Neuron (in vitro differentiated cells): Measurements from ENCODE around the gene PHTF2.
"Not testable (repeated sequence)": the region's sequence is repeated elsewhere in the genome, so short reads cannot be mapped to it uniquely, and the experiment has no call there.

Source experiments
- H2AFZ ChIP-seq: one replicate; pipeline ENCODE4 v1.6.1; 2013; ENCODE audit warnings: low read depth, mild to moderate bottlenecking, inconsistent platforms, low read length, moderate library complexity
- H3K27me3 ChIP-seq: one replicate; pipeline ENCODE4 v1.6.1; 2013; ENCODE audit warnings: low read length; ENCODE audit not compliant: insufficient read depth
- H3K36me3 ChIP-seq: one replicate; pipeline ENCODE4 v1.6.1; 2013; ENCODE audit warnings: low read length; ENCODE audit not compliant: insufficient read depth
- H3K4me1 ChIP-seq: one replicate; pipeline ENCODE4 v1.6.1; 2013; ENCODE audit warnings: low read length; ENCODE audit not compliant: insufficient read depth
- H3K4me3 ChIP-seq: 2 replicates; pipeline ENCODE4 v1.5.1; 2013; ENCODE audit warnings: mild to moderate bottlenecking, low read length, moderate library complexity
- H3K9me3 ChIP-seq: one replicate; pipeline ENCODE4 v1.6.1; 2013; ENCODE audit warnings: low read length

The PHTF2 gene

DNA sequence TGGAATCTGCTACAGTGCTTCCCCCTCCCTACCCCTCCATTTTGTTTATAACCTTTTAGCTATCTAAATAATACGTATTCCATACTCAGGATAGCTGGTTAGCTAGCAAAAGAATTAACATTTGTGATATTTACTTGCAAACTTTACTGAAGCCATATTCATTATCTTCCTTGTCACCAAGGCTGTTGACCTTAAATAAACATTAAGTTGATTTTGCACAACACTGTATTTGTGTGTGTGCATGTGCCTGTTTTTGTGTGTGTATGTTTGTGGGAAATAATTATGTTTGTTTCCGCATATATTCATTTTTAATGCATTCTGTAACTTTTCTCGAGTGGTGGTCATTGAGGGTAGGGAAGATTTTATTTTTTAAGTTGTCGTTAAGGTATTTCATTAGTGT lies 16.2 kb upstream of the PHTF2 start:
- Histone ChIP-seq H3K9me3 (no peaks in the 10 kb centered on the region), H3K4me1 (no peaks in the 10 kb centered on the region), H3K4me3 (no peak overlapping the region), H3K36me3 (peaks cover 41% of the 10 kb centered on the region), H3K27me3 (no peaks in the 10 kb centered on the region), H2AFZ (no peak overlapping the region)

DNA sequence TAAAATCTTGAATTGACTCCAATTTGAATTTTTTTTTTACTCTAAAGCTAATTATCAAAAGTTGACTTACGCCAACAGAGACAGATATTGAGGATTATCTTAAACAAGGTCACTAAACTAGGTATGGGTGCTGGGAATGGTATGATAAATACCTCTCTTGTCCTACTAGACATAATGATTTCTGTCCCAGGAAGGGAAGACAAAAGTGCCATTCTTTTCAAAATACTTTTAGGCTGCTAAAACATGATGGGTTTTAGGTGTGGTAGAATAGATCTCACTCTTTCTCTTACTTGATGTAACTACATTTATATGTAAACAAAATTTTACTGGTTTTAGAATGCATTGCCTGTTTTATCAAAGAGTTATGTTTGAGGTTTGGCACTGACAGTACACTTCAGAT lies 15.5 kb upstream of the PHTF2 start:
- H3K27me3 ChIP-seq = no peaks in the 10 kb centered on the region
- H3K4me1 ChIP-seq = no peaks in the 10 kb centered on the region
- no peak overlapping the region for H3K4me3 ChIP-seq
- no peak overlapping the region for H2AFZ ChIP-seq
- H3K9me3 ChIP-seq = no peaks in the 10 kb centered on the region
- H3K36me3 ChIP-seq = peaks cover 39% of the 10 kb centered on the region

DNA sequence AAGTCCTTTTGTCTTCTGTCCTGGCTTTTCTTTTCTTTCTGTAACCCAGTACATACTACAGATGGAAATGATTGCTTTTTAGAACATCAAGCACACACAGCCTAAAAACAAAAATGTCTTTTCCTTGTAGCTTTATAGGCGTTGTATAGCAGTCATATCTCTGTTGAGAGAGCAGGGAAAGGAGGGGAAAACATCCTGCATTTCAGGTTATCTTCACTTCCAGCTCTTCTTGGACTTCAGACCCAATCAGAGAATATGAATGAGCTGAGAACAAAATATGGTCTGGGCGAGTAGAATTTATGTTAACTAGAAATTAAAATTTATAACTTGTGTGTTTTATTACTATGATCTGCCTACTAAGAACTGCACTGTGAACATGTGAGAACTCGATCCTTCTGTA lies 15.0 kb upstream of the PHTF2 start:
- Histone ChIP-seq H3K9me3 (no peaks in the 10 kb centered on the region), H3K36me3 (peaks cover 35% of the 10 kb centered on the region)

DNA sequence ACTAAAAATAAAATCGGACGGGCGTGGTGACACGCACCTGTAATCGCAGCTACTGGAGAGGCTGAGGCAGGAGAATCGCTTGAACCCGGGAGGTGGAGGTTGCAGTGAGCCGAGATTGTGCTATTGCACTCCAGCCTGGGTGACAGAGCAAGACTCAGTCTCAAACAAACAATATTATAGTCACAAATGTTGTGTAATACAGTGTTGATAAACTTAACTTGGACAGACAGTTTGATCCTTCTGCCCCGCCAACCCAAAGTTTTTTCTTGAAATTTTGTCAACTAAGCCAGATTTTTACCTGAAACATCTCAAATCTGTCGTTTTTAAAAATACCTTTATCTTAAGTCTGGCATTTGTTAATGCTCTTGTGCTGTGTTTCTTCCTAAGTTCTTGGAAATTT lies 14.1 kb upstream of the PHTF2 start:
- H2AFZ ChIP-seq, H3K9me3 ChIP-seq, H3K4me1 ChIP-seq, H3K4me3 ChIP-seq, H3K27me3 ChIP-seq: not testable (repeated sequence)
- H3K36me3 ChIP-seq = peaks cover 28% of the 10 kb centered on the region

More for the DNA sequence above, 15.0 kb upstream of the PHTF2 start:
- Histone ChIP-seq H3K4me3 (no peak overlapping the region), H3K27me3 (no peaks in the 10 kb centered on the region), H3K4me1 (no peaks in the 10 kb centered on the region), H2AFZ (no peak overlapping the region)

DNA sequence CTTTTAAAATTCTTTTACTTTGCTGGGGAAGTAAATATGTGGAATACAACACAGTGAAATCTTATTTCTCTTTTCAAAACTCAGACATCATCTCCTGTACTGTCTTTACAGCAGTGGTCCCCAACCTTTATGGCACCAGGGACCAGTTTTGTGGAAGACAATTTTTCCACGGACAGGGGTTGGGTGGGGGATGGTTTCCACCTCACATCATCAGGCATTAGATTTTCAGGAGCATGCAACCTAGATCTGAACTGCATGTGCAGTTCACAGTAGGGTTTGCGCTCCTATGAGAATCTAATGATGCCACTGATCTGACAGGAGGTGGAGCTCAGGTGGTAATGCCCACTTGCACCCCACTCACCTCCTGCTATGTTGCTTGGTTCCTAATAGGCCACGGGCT lies 12.6 kb upstream of the PHTF2 start:
- Histone ChIP-seq H3K4me3 (no peak overlapping the region), H3K36me3 (peaks cover 15% of the 10 kb centered on the region), H3K27me3 (no peaks in the 10 kb centered on the region), H2AFZ (no peak overlapping the region), H3K4me1 (no peaks in the 10 kb centered on the region), H3K9me3 (no peaks in the 10 kb centered on the region)

DNA sequence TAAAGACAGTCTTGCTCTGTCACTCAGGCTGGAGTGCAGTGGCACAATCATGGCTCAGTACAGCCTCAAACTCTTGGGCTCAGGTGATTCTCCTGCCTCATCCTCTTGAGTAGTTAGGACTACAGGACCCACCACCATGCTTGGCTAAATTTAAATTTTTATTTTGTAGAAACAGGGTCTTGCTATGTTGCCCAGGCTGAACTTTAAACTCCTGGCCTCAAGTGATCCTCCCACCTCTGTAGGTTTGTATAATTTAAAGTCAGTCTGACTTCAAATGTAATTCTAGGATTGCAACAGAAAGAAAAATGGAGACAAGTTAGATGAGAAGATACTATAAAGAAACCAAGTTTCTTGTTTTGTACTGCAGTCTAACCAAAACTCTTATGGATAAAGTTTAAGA lies 11.8 kb upstream of the PHTF2 start:
- Histone ChIP-seq H3K4me3 (no peak overlapping the region), H3K27me3 (no peaks in the 10 kb centered on the region), H3K4me1 (no peaks in the 10 kb centered on the region), H3K36me3 (peaks cover 10% of the 10 kb centered on the region), H3K9me3 (no peaks in the 10 kb centered on the region), H2AFZ (no peak overlapping the region)

DNA sequence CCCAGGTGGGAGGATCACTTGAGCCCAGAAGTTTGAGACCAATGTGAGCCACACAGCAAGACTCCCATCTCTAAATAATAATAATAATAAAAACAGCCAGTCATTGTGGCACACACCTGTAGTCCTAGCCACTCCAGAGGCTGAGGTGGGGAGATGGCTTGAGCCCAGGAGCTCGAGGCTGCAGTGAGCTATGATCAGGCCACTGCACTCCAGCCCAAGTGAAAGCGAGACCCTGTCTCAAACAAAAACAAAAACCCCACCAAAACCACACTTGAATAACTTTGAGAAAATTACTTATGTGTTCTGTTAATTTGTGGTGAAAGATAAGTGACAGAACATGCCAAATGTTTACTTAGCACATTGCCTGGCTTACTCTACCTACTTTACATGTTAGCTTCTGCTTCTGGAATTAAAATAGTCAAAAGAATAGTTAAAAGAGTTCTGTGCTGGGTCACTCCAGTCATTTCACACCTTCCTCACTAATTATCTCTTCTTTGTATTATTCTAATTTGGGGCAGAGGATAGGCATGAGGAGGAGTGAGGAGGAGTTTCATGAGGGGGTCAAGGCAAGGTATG lies 10.2 kb upstream of the PHTF2 start:
- Histone ChIP-seq H3K4me1 (no peaks in the 10 kb centered on the region), H2AFZ (no peak overlapping the region), H3K9me3 (no peaks in the 10 kb centered on the region), H3K4me3 (no peak overlapping the region), H3K36me3 (peaks cover 3% of the 10 kb centered on the region), H3K27me3 (no peaks in the 10 kb centered on the region)

DNA sequence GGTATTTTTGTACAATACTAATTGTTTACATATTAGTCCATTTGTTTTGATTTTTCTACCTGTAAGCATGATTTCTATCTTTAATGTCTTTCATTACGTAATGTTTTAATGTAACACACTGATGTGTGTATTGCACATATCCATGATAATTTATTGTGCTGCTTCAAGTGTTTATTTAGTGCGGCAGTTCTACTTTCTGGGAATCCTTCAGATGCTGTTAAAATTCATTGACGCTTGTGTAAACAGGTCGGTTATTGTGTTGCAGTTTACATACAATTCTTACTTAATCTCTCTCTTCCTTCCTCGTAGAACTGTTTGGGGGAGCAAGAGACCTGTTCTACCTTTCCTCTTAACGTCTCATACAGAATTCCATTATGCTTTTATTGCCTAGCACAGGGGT lies 7.2 kb upstream of the PHTF2 start:
- Histone ChIP-seq H3K9me3 (no peaks in the 10 kb centered on the region), H3K4me3 (no peak overlapping the region), H3K36me3 (peaks cover 17% of the 10 kb centered on the region), H3K27me3 (no peaks in the 10 kb centered on the region), H3K4me1 (peaks cover under 1% of the 10 kb centered on the region), H2AFZ (no peak overlapping the region)

DNA sequence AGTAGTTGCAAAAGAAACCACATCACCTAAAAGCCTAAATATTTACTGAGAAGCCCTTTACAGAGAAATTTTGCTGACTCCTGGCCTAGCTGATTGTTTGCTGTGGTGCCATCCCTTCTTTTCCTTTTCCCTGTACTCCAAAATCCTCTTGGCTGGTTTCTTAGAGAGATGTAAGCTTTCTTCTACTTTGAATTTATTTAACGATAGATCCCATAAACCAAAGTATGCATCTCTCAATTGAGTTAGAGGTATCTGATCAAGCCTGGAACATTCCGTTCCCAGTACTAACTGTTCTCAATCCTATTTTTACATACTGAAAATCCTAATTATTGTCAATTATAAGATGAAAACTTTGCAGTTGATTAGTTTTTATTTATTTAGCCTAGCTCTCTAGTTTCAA lies 6.6 kb upstream of the PHTF2 start:
- Histone ChIP-seq H3K27me3 (no peaks in the 10 kb centered on the region), H3K36me3 (peaks cover 17% of the 10 kb centered on the region), H3K4me3 (no peak overlapping the region), H2AFZ (no peak overlapping the region), H3K4me1 (peaks cover 7% of the 10 kb centered on the region), H3K9me3 (no peaks in the 10 kb centered on the region)

DNA sequence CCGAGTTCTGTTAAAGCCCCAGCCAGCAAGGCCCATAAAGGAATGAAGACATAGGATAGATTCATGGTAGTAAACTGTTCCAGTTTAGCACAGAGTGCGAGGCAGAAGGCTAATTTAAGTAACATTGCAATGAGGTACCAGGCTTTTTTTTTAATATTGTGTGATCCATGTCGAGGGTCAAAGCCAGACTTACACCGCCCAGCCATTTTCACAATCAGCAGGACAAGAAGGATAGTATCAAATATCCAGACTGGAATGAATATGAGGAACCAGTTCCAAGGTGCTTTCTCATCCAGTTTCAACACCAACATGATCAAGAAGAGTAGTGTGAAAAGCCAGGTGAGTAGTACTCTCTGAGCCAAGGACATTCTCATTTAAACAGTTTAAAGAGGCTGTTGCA lies 4.6 kb upstream of the PHTF2 start:
- H3K4me3 ChIP-seq = no peak overlapping the region
- peaks cover 12% of the 10 kb centered on the region for H3K4me1 ChIP-seq
- peaks cover 17% of the 10 kb centered on the region for H3K36me3 ChIP-seq
- no peak overlapping the region for H2AFZ ChIP-seq
- H3K27me3 ChIP-seq = no peaks in the 10 kb centered on the region
- no peaks in the 10 kb centered on the region for H3K9me3 ChIP-seq

DNA sequence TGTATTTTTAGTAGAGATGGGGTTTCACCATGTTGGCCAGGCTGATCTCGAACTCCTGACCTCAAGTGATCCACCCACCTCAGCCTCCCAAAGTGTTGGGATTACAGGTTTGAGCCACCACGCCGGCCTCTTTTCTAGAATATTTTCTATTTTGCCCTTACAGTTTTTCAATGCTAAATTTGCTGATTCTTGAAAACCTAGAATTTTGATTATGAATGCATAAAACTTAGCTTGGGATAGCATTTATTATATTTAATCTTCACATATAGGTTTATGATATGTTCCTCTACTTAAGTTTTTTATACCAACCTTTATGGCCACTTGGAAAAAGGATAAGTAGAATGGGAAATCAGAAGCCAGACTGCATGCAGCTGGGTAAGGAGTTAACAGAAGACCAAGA lies 2.5 kb upstream of the PHTF2 start:
- no peaks in the 10 kb centered on the region for H3K27me3 ChIP-seq
- peaks cover 26% of the 10 kb centered on the region for H3K4me1 ChIP-seq
- no peak overlapping the region for H3K4me3 ChIP-seq
- no peaks in the 10 kb centered on the region for H3K9me3 ChIP-seq
- H2AFZ ChIP-seq = no peak overlapping the region
- H3K36me3 ChIP-seq = peaks cover 17% of the 10 kb centered on the region

DNA sequence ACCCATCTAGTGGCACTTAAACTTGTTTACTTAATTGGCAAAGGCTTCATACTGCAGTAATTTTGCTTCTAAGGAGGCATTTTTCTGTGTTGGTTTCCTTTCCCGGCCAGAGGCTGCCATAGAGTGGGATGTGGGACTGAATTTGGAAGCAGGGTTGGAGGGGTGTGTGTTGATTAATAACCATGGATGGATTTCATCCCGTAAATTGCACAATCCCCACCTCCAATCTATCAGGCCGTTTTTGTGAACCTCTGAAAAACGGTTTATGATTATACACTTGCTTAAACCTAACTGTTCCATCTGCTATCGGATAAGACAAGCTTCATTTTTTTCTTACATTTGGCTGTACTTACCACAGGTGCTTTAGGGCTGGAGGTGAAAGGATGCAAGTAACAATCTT lies 1.6 kb upstream of the PHTF2 start:
- Histone ChIP-seq H3K9me3 (no peaks in the 10 kb centered on the region), H3K36me3 (peaks cover 17% of the 10 kb centered on the region), H2AFZ (no peak overlapping the region), H3K4me3 (peak overlapping the region; percentile 87), H3K4me1 (peaks cover 26% of the 10 kb centered on the region), H3K27me3 (no peaks in the 10 kb centered on the region)

DNA sequence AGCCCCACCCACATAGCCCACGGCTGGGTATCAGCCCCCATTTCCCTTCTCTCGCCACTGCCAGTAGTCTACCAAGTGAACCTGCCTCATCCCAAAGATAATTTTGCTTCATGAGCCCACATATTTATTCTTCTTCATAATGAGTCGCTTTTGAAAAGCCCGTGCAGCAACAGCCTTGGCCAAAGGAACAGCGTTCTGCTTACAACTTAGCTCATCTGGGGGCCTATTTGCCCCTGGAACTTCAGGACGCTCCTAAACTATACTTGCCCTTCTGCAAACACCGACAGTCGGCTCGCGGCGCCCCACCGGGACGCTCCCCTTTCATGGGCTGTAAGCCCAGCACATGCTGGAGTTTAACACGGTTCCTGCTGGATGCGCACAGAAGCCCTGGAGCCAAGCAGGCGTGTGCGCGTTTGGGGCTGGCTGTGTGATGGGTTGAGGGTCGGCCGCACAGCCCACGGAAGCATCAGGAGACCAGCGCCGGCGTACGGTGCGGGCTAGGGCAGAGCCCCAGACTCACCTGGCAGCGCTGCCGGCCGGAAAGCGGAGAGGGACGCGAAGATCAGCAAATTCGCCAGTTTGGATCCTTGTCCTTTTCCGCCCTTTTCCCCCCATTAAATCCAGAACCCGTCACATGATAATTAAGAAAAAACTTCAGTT lies 709 bp upstream of the PHTF2 start:
- Histone ChIP-seq H3K9me3 (no peaks in the 10 kb centered on the region), H3K27me3 (no peaks in the 10 kb centered on the region), H2AFZ (peak overlapping the region; percentile 62), H3K4me1 (peaks cover 26% of the 10 kb centered on the region), H3K36me3 (peaks cover 17% of the 10 kb centered on the region), H3K4me3 (peak overlapping the region; percentile 87)
